Tibial nerve (tissue), 4 donors: ENCODE measurements around the gene EXOSC7.

Experiments used
- CTCF ChIP-seq, 5 experiments: fragments of 200-600 bp in 3 of 5; fragments of 450-650 bp in 2 of 5; sonication (generic) in 3 of 5; IDR thresholded peaks; one replicate each; pipeline ENCODE4 v1.5.1; 2016 to 2019; ENCODE audit warnings: antibody characterized with exemption in 5 of 5, mild to moderate bottlenecking in 3 of 5, moderate library complexity in 2 of 5
- EP300 ChIP-seq, 2 donors: sonication (generic); formaldehyde crosslinking; IDR thresholded peaks; one replicate each; pipeline ENCODE4 v1.6.1; 2017; ENCODE audit warnings: antibody characterized with exemption in 2 of 2, mild to moderate bottlenecking in 1 of 2
- POLR2A ChIP-seq, 2 donors: fragments of 450-650 bp; IDR thresholded peaks; one replicate each; pipeline ENCODE4 v1.6.1; 2017; ENCODE audit warnings: antibody characterized with exemption in 2 of 2, mild to moderate bottlenecking in 2 of 2, moderate library complexity in 2 of 2

DNA sequence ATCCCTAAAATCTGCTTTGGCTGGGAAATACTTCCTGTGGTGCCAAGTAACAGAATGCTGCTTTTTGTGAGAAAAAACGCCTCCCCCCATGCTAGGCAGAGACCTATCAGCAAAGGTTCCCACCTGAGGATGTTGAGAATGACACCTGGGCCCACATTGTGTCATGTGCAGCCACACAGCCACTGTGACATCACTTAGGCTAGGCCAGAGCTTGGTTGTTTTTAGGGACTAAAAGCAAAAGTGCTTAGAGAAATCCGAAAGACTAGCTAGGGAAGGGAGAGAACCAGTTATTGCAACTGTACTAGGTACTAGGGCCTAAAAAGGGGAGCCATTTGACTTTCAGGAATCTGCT is 6.2 kb upstream of the EXOSC7 start:
- TF ChIP-seq POLR2A (IDR thresholded peaks at IDR 0.05) (no peak), CTCF (IDR thresholded peaks at IDR 0.05) (no peak), EP300 (IDR thresholded peaks at IDR 0.05) (no peak)
